Endodermal cell (in vitro differentiated cells): ENCODE measurements around the gene ATXN7L3. TPM values are rescaled to one million over a fixed set of nuclear protein-coding genes. Genes with fewer than 3 reads are reported as not detected.
A peak's percentile ranks its signal among the peaks of the same experiment; 100 is the strongest.

Experiments
- DNase-seq: peaks from one replicate; pipeline ENCODE4 v3.0.0-alpha.2; 2017
- H3K27ac ChIP-seq: 2 replicates; pipeline ENCODE4 v1.5.1; 2013; ENCODE audit warnings: mild to moderate bottlenecking, low read depth, low read length, moderate library complexity
- H3K27me3 ChIP-seq: 2 replicates; pipeline ENCODE4 v1.6.1; 2013; ENCODE audit warnings: mild to moderate bottlenecking, low read length, moderate library complexity; ENCODE audit not compliant: insufficient read depth, control insufficient read depth, poor library complexity, severe bottlenecking
- H3K36me3 ChIP-seq: 2 replicates; pipeline ENCODE4 v1.7.0; 2013; ENCODE audit warnings: mild to moderate bottlenecking, low read length, moderate library complexity; ENCODE audit not compliant: control insufficient read depth, insufficient read depth
- H3K4me1 ChIP-seq: one replicate; pipeline ENCODE4 v1.7.0; 2013; ENCODE audit warnings: low read length; ENCODE audit not compliant: control insufficient read depth, insufficient read depth
- H3K4me3 ChIP-seq: 2 replicates; pipeline ENCODE4 v1.5.1; 2013; ENCODE audit warnings: mild to moderate bottlenecking, low read length, moderate library complexity
- H3K9ac ChIP-seq: 2 replicates; pipeline ENCODE4 v1.6.1; 2013; ENCODE audit warnings: mild to moderate bottlenecking, low read length, moderate library complexity; ENCODE audit not compliant: poor library complexity, severe bottlenecking; ENCODE audit errors: extremely low read depth
- H3K9me3 ChIP-seq: 2 replicates; pipeline ENCODE4 v1.6.1; 2013; ENCODE audit warnings: mild to moderate bottlenecking, low read length, moderate library complexity; ENCODE audit not compliant: control insufficient read depth
- H3K27ac Mint-ChIP-seq: 2 replicates; pipeline ENCODE4 v1.8.0; 2020; ENCODE audit warnings: mixed read lengths
- H3K27me3 Mint-ChIP-seq: 2 replicates; pipeline ENCODE4 v1.8.0; 2021; ENCODE audit warnings: mild to moderate bottlenecking, mixed read lengths; ENCODE audit not compliant: insufficient read depth
- H3K36me3 Mint-ChIP-seq: 2 replicates; pipeline ENCODE4 v1.8.0; 2020; ENCODE audit warnings: low read depth, mixed read lengths
- H3K4me1 Mint-ChIP-seq: 2 replicates; pipeline ENCODE4 v1.8.0; 2020; ENCODE audit warnings: mixed read lengths
- H3K4me3 Mint-ChIP-seq: 2 replicates; pipeline ENCODE4 v1.8.0; 2020; ENCODE audit warnings: mild to moderate bottlenecking, moderate library complexity, mixed read lengths
- H3K9me3 Mint-ChIP-seq: 2 replicates; pipeline ENCODE4 v1.8.0; 2020; ENCODE audit warnings: mild to moderate bottlenecking, mixed read lengths
- WGBS, 2 experiments: methylation state at CpG; one replicate each; pipeline versions ENCODE4 v1.1.5 to v1.1.7; 2013; ENCODE audit warnings: missing lambda C conversion rate in 2 of 2, mixed read lengths in 1 of 2; ENCODE audit not compliant: insufficient coverage in 1 of 2, insufficient read length in 1 of 2; 5-methylcytosine and 5-hydroxymethylcytosine counted together
- total RNA-seq, 2 donors: library from RNA; stranded (reverse); fragmentation: NEBNext Ultra II Directional in 1 of 2; extraction: Animal tissue kit (Norgen Biotek cat#: 25700) in 1 of 2; gene quantifications; 2 replicates in 1 of 2; 3 replicates in 1 of 2; pipeline ENCODE4 v1.2.1, GENCODE V29; 2021
- TF ChIP-seq, protein P1 (sequence below): fragments of 200-600 bp; sonication (generic); conservative IDR thresholded peaks from 2 replicates; pipeline ENCODE4 v1.5.0; 2021; ENCODE audit warnings: antibody characterized with exemption, mild to moderate bottlenecking

Gene ATXN7L3
- total RNA-seq, 2 donors from 2014 or later: 118 to 144 TPM

DNA sequence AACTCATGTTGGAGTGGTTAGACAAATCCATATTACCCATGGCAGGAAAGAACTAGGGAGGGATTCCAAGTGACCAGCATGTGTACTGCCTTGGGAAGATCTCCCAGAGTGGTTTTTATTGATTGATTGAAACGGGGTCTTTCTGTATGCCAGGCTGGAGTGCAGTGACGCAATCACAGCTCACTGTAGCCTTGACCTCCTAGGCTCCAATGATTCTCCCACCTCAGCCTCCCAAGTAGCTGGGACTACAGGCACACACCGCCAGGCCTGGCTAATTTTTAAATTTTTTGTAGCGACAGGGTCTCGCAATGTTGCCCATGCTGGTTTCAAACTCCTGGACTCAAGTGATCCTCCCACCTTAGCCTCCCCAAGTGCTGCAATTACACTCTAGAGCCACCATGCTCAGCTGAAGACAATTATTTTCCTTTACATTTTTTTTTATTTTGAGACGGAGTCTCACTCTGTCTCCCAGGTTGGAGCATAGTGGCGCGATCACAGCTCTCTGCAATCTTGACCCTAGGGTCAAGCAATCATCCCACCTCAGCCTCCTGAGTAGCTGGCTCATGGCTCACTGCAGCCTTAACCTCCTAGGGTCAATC is 15.4 kb downstream of the ATXN7L3 start:
- Mint-ChIP-seq H3K4me1 (peaks cover 5% of the 10 kb centered on the region), H3K27me3 (no peaks in the 10 kb centered on the region), H3K4me3 (no peak overlapping the region), H3K36me3 (peaks cover 33% of the 10 kb centered on the region), H3K9me3 (peaks cover 11% of the 10 kb centered on the region), H3K27ac (peak overlapping the region; percentile 21)
- 89 to 96% methylated on average over 8 of the region's 8 CpGs for WGBS, 2 experiments
- DNase-seq: no peak
- TF ChIP-seq, protein P1, sequence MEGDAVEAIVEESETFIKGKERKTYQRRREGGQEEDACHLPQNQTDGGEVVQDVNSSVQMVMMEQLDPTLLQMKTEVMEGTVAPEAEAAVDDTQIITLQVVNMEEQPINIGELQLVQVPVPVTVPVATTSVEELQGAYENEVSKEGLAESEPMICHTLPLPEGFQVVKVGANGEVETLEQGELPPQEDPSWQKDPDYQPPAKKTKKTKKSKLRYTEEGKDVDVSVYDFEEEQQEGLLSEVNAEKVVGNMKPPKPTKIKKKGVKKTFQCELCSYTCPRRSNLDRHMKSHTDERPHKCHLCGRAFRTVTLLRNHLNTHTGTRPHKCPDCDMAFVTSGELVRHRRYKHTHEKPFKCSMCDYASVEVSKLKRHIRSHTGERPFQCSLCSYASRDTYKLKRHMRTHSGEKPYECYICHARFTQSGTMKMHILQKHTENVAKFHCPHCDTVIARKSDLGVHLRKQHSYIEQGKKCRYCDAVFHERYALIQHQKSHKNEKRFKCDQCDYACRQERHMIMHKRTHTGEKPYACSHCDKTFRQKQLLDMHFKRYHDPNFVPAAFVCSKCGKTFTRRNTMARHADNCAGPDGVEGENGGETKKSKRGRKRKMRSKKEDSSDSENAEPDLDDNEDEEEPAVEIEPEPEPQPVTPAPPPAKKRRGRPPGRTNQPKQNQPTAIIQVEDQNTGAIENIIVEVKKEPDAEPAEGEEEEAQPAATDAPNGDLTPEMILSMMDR: no peak
- Histone ChIP-seq H3K4me1 (no peaks in the 10 kb centered on the region), H3K4me3 (peak overlapping the region; percentile 88), H3K9ac (no peak overlapping the region), H3K27ac (no peak overlapping the region), H3K27me3 (no peaks in the 10 kb centered on the region), H3K36me3 (peaks cover 36% of the 10 kb centered on the region), H3K9me3 (peaks cover 9% of the 10 kb centered on the region)

DNA sequence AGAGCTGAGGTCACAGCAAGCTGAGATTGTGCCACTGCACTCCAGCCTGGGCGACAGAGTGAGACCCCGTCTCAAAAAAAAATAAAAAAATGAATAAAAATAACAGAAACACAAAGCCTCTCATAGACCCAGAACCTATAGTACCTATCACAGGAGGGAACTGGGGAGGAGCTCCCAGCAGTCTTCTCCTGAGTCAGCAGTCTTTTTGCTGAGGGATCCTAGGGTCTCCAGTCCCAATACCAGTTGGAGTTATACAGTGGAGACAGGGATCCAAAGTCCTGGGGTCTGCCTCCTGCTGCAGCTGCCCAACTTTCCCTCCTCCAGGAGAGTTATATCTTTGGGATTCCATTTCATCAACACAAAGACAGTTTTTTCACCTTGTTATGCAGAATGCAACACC is 16.7 kb downstream of the ATXN7L3 start:
- peaks cover 37% of the 10 kb centered on the region for H3K36me3 Mint-ChIP-seq
- WGBS, 2 experiments: 100% methylated on average over 2 of the region's 2 CpGs
- Histone ChIP-seq H3K4me1 (no peaks in the 10 kb centered on the region), H3K4me3 (no peak overlapping the region), H3K9ac (no peak overlapping the region), H3K27me3 (no peaks in the 10 kb centered on the region), H3K27ac (no peak overlapping the region), H3K36me3 (peaks cover 33% of the 10 kb centered on the region), H3K9me3 (peaks cover 9% of the 10 kb centered on the region)
- DNase-seq: no peak
- H3K4me3 Mint-ChIP-seq: no peak overlapping the region
- no peaks in the 10 kb centered on the region for H3K27me3 Mint-ChIP-seq
- TF ChIP-seq, protein P1: no peak
- peaks cover 4% of the 10 kb centered on the region for H3K4me1 Mint-ChIP-seq
- H3K27ac Mint-ChIP-seq: peak overlapping the region; percentile 68
- H3K9me3 Mint-ChIP-seq: peaks cover 13% of the 10 kb centered on the region

DNA sequence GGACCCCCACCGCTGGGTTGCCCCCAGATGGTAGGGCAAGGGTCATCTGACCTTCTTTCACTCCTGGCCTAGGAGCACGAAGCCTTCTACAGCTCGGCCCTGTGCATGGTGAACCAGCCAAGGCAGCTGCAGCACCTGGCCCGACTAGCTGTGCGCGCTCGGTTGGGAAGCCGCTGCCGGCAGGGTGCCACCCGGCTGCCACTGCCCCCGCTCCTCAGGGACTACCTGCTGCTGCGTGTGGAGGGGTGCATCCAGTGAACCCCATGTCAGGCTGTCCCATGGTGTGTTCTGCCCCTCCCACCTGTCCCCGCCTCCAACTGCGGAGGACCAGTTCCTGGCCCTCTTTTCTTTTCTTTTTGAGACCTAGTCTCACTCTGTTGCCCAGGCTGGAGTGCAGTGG is 21.6 kb downstream of the ATXN7L3 start:
- Mint-ChIP-seq H3K4me3 (no peak overlapping the region), H3K27ac (no peak overlapping the region), H3K36me3 (peaks cover 49% of the 10 kb centered on the region)

More for the DNA sequence above, 21.6 kb downstream of the ATXN7L3 start:
- H3K27me3 ChIP-seq: no peaks in the 10 kb centered on the region
- H3K27ac ChIP-seq: no peak overlapping the region
- TF ChIP-seq, protein P1: no peak
- no peaks in the 10 kb centered on the region for H3K4me1 ChIP-seq
- WGBS, 2 experiments: 94 to 98% methylated on average over 14 of the region's 14 CpGs
- no peaks in the 10 kb centered on the region for H3K27me3 Mint-ChIP-seq
- H3K4me1 Mint-ChIP-seq: no peaks in the 10 kb centered on the region
- peaks cover 13% of the 10 kb centered on the region for H3K9me3 Mint-ChIP-seq
- peaks cover 44% of the 10 kb centered on the region for H3K36me3 ChIP-seq
- no peak for DNase-seq
- no peak overlapping the region for H3K9ac ChIP-seq
- peaks cover 9% of the 10 kb centered on the region for H3K9me3 ChIP-seq
- H3K4me3 ChIP-seq: no peak overlapping the region
